ENCODE results near the gene CMTR1. TPM values are rescaled to one million over a fixed set of nuclear protein-coding genes. Genes with fewer than 3 reads are reported as not detected.
A peak's percentile ranks its signal among the peaks of the same experiment; 100 is the strongest.

CMTR1 gene
- total RNA-seq, 1 donor from 2014 or later: 60.1 TPM

DNA sequence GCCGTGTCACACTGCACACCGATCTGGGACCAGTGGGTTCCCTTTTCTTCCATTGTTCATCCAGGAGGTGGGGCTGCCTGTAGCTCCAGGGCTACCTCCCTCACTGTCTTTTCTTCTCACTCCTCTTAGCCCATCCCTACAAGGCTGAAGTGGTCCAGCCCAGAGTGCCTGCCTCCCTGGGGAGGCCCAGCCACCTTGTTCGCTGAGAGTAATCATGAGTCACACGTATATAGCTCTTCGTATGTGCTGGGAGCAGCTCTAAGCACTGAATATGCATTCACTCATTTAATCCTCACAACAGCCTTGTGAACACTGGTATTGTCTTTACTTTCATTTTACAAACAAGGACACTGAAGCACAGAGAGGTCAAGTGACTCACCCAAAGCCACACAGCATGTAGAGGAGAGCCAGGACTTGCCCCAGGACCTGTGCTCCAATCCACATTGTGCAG, 81.3 kb downstream of the CMTR1 start:
- DNase-seq (ENCODE audit: low spot score in 2 of 2, unreplicated experiment in 2 of 2): no peak
- H3K36me3 Mint-ChIP-seq: no peaks in the 10 kb centered on the region
- peaks cover 36% of the 10 kb centered on the region for H3K27me3 Mint-ChIP-seq (ENCODE audit: low read depth)
- H3K9me3 Mint-ChIP-seq: no peaks in the 10 kb centered on the region
- no peak overlapping the region for H3K4me3 Mint-ChIP-seq
- H3K27ac Mint-ChIP-seq: no peak overlapping the region
- TF ChIP-seq, protein P1, sequence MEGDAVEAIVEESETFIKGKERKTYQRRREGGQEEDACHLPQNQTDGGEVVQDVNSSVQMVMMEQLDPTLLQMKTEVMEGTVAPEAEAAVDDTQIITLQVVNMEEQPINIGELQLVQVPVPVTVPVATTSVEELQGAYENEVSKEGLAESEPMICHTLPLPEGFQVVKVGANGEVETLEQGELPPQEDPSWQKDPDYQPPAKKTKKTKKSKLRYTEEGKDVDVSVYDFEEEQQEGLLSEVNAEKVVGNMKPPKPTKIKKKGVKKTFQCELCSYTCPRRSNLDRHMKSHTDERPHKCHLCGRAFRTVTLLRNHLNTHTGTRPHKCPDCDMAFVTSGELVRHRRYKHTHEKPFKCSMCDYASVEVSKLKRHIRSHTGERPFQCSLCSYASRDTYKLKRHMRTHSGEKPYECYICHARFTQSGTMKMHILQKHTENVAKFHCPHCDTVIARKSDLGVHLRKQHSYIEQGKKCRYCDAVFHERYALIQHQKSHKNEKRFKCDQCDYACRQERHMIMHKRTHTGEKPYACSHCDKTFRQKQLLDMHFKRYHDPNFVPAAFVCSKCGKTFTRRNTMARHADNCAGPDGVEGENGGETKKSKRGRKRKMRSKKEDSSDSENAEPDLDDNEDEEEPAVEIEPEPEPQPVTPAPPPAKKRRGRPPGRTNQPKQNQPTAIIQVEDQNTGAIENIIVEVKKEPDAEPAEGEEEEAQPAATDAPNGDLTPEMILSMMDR (IDR thresholded peaks at IDR 0.05; ENCODE audit: unreplicated experiment): no peak
- peaks cover 46% of the 10 kb centered on the region for H3K4me1 Mint-ChIP-seq

GRCh38 chr6:37514837-37515236, 81.8 kb downstream of the CMTR1 start:
- no peak for DNase-seq (ENCODE audit: low spot score in 2 of 2, unreplicated experiment in 2 of 2)
- Mint-ChIP-seq H3K27ac (peak overlapping the region; percentile 22), H3K27me3 (ENCODE audit: low read depth) (peaks cover 36% of the 10 kb centered on the region), H3K4me1 (peaks cover 46% of the 10 kb centered on the region), H3K4me3 (no peak overlapping the region), H3K36me3 (no peaks in the 10 kb centered on the region), H3K9me3 (no peaks in the 10 kb centered on the region)
- TF ChIP-seq, protein P1 (IDR thresholded peaks at IDR 0.05; ENCODE audit: unreplicated experiment): no peak

DNA sequence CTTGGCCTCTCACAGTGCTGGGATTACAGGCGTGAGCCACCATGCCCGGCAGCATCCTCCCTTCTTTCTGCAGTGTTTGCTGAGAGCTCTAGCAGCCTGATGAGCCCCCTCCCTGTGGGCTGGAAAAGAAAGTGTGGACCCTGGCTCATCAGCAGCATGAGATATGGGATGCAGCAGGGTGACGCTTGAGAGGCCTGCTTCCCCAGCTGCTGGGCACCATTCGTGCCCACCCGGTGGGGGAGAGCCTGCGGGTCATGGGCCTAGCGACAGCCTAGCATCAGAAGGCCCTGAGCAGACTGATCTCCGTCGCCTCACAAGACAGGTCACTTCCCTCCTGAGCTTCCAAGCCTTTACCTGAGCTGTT, 82.7 kb downstream of the CMTR1 start:
- TF ChIP-seq, protein P1 (IDR thresholded peaks at IDR 0.05; ENCODE audit: unreplicated experiment): no peak
- Mint-ChIP-seq H3K36me3 (no peaks in the 10 kb centered on the region), H3K27me3 (ENCODE audit: low read depth) (peaks cover 36% of the 10 kb centered on the region), H3K4me1 (peaks cover 46% of the 10 kb centered on the region), H3K4me3 (no peak overlapping the region), H3K27ac (peak overlapping the region; percentile 64), H3K9me3 (no peaks in the 10 kb centered on the region)
- DNase-seq (ENCODE audit: low spot score in 2 of 2, unreplicated experiment in 2 of 2): no peak

DNA sequence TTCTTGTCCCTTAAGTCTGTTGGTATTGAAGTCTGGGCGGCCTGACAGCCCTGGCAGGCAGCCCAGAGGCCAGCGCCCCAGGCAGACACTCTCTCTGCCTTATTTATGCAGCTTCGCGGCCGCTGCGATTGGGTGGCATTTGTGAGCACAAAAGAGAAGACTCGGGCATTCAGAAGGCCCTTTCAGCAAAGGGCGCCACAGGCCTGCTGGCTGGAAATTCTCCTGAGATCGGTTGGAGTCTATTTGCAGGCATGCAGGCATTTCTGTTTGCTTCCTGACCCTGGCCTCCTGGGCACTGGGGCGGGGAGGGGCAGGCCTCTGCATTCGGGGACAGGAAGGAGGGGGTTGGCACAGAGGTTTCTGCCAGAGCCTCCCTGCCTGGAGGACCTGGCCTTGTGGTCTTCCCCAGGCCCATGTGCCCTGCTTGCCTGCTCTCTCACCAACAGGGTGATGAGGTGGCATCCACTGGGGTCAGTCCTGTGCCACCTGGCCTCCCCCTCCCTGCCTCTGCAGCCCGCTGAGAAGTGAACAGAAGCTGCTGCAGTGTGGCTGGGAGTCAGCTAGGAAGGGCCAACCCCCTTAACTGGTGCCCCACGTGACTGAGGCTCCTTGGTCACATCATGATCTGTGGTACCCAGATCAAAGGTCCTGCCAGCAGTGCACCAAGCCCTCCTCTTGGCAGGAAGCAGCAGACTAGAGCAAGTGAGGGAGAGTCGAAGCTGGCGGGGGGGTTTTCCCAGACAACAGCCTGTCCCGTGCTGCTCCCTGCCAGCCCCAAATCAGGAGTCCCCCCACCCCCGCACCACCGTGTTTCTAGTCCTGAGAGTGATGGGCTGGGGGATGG, 83.3 kb downstream of the CMTR1 start:
- H3K27me3 Mint-ChIP-seq (ENCODE audit: low read depth): peaks cover 32% of the 10 kb centered on the region
- TF ChIP-seq, protein P1 (IDR thresholded peaks at IDR 0.05; ENCODE audit: unreplicated experiment): no peak
- H3K36me3 Mint-ChIP-seq: no peaks in the 10 kb centered on the region
- H3K4me1 Mint-ChIP-seq: peaks cover 46% of the 10 kb centered on the region
- H3K4me3 Mint-ChIP-seq: no peak overlapping the region
- H3K9me3 Mint-ChIP-seq: no peaks in the 10 kb centered on the region
- peak in 1 of 2 experiments; percentile 63 for DNase-seq (ENCODE audit: low spot score in 2 of 2, unreplicated experiment in 2 of 2)
- peak overlapping the region; percentile 64 for H3K27ac Mint-ChIP-seq

DNA sequence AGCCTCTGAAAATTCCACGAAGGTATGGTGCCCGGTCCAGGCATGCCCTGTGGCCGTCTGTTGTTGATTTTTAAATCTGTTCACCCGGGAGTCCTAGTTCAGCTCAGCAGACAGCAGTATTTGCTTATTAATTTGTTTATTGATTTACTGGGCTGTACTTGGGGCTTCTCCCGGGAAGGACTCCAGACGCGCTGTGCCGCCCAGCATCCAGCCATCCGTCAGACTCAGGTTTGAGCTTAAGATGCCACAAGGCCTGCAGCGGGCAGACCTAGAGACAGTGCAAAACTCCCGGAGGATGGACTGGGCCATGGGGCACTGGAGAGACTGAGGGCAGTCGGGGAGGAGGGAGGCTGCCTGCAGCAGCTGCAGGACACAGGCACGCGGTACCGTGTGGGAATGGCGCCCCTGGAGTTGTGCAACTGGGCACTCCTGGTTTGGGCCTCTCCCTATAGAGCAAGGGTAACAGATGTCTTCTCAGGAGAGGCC, 83.9 kb downstream of the CMTR1 start:
- TF ChIP-seq, protein P1 (IDR thresholded peaks at IDR 0.05; ENCODE audit: unreplicated experiment): no peak
- Mint-ChIP-seq H3K9me3 (no peaks in the 10 kb centered on the region), H3K4me1 (peaks cover 42% of the 10 kb centered on the region), H3K36me3 (no peaks in the 10 kb centered on the region), H3K27me3 (ENCODE audit: low read depth) (peaks cover 26% of the 10 kb centered on the region), H3K4me3 (no peak overlapping the region), H3K27ac (no peak overlapping the region)
- DNase-seq (ENCODE audit: low spot score in 2 of 2, unreplicated experiment in 2 of 2): no peak

All from mesothelial cell of epicardium (in vitro differentiated cells).